Panc1 (cell line): ENCODE results near the gene PDE1A.

Experiments
- CTCF ChIP-seq: fragments of 450-650 bp; IDR thresholded peaks from 2 replicates; pipeline ENCODE4 v1.5.1; 2017; ENCODE audit warnings: mild to moderate bottlenecking
- REST ChIP-seq, 2 experiments: IDR thresholded peaks; 2 replicates each; pipeline ENCODE4 v1.6.1; 2011 to 2012; ENCODE audit warnings: low read depth in 2 of 2, control low read depth in 1 of 2, low read length in 1 of 2, mild to moderate bottlenecking in 1 of 2, moderate library complexity in 1 of 2; ENCODE audit not compliant: insufficient read depth in 1 of 2

- no peak for TF ChIP-seq CTCF
- no peak for TF ChIP-seq REST (IDR thresholded peaks at IDR 0.05; ENCODE audit: insufficient read depth in 1 of 2, low read depth in 2 of 2, low read length in 1 of 2)
Observed at GRCh38 chr2:182410120-182410519, 16.7 kb downstream of the PDE1A start.
